MM.1S (cell line): ENCODE results near the gene CARMIL1.

Source experiments
- EZH2 ChIP-seq: fragments of 300-600 bp; sonication (generic); optimal IDR thresholded peaks from 2 replicates; pipeline ENCODE3; 2017; ENCODE audit warnings: low read depth, mild to moderate bottlenecking, antibody characterized with exemption, low read length, mixed read lengths
- TF ChIP-seq, protein P1 (sequence below): fragments of 300-600 bp; sonication (generic); IDR thresholded peaks from 2 replicates; pipeline ENCODE4 v1.5.1; 2016; ENCODE audit warnings: antibody characterized with exemption, low read length, mixed read lengths

DNA sequence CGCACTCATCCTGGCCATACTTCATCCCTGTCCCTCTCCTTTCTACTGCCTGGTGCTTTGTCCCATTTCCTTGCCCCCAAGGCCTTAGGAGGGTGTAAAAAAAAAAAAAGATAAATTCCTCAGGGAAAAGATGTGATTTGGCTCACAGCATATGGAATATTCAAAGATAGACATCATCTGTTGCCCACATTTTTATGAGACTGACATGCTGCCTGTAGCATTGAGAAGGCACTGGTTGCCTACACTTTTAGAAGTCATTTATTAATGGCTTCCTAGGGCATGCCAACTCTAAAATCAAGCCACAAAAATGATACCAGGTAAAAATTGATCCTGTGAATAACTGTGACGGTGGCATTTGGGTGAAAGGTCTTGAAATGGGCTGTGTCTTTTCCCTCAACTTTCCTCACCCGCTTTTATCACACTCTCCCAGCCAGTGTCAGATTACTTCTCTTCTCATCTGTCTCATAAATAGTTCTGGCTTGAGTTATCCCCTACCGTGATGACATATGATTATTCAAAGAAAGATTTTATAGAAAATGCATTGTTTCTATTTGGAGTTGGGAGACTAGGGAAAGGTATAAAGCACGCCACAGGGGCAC is 139.4 kb downstream of the CARMIL1 start:
- TF ChIP-seq, protein P1, sequence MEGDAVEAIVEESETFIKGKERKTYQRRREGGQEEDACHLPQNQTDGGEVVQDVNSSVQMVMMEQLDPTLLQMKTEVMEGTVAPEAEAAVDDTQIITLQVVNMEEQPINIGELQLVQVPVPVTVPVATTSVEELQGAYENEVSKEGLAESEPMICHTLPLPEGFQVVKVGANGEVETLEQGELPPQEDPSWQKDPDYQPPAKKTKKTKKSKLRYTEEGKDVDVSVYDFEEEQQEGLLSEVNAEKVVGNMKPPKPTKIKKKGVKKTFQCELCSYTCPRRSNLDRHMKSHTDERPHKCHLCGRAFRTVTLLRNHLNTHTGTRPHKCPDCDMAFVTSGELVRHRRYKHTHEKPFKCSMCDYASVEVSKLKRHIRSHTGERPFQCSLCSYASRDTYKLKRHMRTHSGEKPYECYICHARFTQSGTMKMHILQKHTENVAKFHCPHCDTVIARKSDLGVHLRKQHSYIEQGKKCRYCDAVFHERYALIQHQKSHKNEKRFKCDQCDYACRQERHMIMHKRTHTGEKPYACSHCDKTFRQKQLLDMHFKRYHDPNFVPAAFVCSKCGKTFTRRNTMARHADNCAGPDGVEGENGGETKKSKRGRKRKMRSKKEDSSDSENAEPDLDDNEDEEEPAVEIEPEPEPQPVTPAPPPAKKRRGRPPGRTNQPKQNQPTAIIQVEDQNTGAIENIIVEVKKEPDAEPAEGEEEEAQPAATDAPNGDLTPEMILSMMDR, result no peak
- TF ChIP-seq EZH2, result no peak
